A549 (cell line): ENCODE measurements around the gene TAF13. TPM values are rescaled to one million over a fixed set of nuclear protein-coding genes. Genes with fewer than 3 reads are reported as not detected.
"Not testable (repeated sequence)": the region's sequence is repeated elsewhere in the genome, so short reads cannot be mapped to it uniquely, and the experiment has no call there.

Source experiments
- ATAC-seq, 2 experiments: fragments of 200-7000 bp in 1 of 2; fragments of >200 bp in 1 of 2; cut with Nextera tagmentation in 1 of 2; cut with Tn5 transposase in 1 of 2; 3 replicates each; pipeline versions ENCODE4 v1.8.0 to v1.9.1; 2018 to 2020; ENCODE audit warnings: mild to moderate bottlenecking in 1 of 2, moderate library complexity in 1 of 2
- CTCF ChIA-PET: fragments of 300-600 bp; sonication (Branson Sonifier 250); formaldehyde crosslinking; extraction: SDS; loops from one replicate; lab custom pipeline; 2021; ENCODE audit warnings: antibody characterized with exemption, inconsistent platforms; lab: Yijun Ruan, JAX
- POLR2A ChIA-PET: fragments of 350-600 bp; formaldehyde crosslinking; extraction: SDS; loops from one replicate; lab custom pipeline; 2021; ENCODE audit warnings: antibody characterized with exemption, inconsistent platforms; lab: Yijun Ruan, JAX
- DNase-seq, 2 experiments: peaks; one replicate each; pipeline versions ENCODE4 v3.0.0 to v3.0.0-alpha.2; 2011 to 2016; ENCODE audit warnings: low read depth in 1 of 2, low spot score in 1 of 2
- FAIRE-seq: peaks from 2 replicates; lab custom pipeline; 2011; peaks lifted over from hg19 to GRCh38; lab: Jason Lieb, UNC
- H3K27ac ChIP-seq, 2 experiments: fragments of >200 bp; sonication (Bioruptor Twin); formaldehyde crosslinking; 3 replicates each; pipeline ENCODE4 v1.5.1; 2016 to 2017
- H3K4me1 ChIP-seq: fragments of >200 bp; sonication (Bioruptor Twin); formaldehyde crosslinking; 3 replicates; pipeline ENCODE4 v1.6.1; 2016
- H3K4me2 ChIP-seq: fragments of >200 bp; sonication (Bioruptor Twin); formaldehyde crosslinking; 3 replicates; pipeline ENCODE4 v1.6.1; 2016
- H3K4me3 ChIP-seq: fragments of >200 bp; sonication (Bioruptor Twin); formaldehyde crosslinking; 3 replicates; pipeline ENCODE4 v1.5.1; 2016
- H3K9me3 ChIP-seq: fragments of >200 bp; sonication (Bioruptor Twin); formaldehyde crosslinking; 3 replicates; pipeline ENCODE4 v1.6.1; 2016
- ATOH8 ChIP-seq: fragments of 250-450 bp; sonication (Bioruptor Pico); IDR thresholded peaks from 2 replicates; pipeline ENCODE4 v1.5.0; 2020; ENCODE audit warnings: low read depth, mild to moderate bottlenecking, moderate library complexity
- BCL3 ChIP-seq: fragments of >200 bp; sonication (Bioruptor Twin); formaldehyde crosslinking; IDR thresholded peaks from 3 replicates; pipeline ENCODE4 v1.6.1; 2016
- CBX2 ChIP-seq: fragments of 200-600 bp; sonication (generic); IDR thresholded peaks from 2 replicates; pipeline ENCODE4 v1.6.1; 2016; ENCODE audit warnings: low read depth, mild to moderate bottlenecking, borderline replicate concordance
- CEBPB ChIP-seq, 2 experiments: fragments of >200 bp in 1 of 2; sonication (Bioruptor Twin) in 1 of 2; formaldehyde crosslinking in 1 of 2; IDR thresholded peaks; 2 replicates each; pipeline ENCODE4 v1.6.1; 2012 to 2016
- CHD2 ChIP-seq: fragments of 150-350 bp; IDR thresholded peaks from 2 replicates; pipeline ENCODE4 v1.6.1; 2014; ENCODE audit warnings: low read length; ENCODE audit not compliant: partially characterized antibody
- EHMT2 ChIP-seq: fragments of 200-600 bp; sonication (generic); IDR thresholded peaks from 2 replicates; pipeline ENCODE4 v1.6.1; 2016; ENCODE audit warnings: antibody characterized with exemption, low read depth, mild to moderate bottlenecking, moderate library complexity
- FOSB ChIP-seq: fragments of 250-450 bp; sonication (Bioruptor Pico); IDR thresholded peaks from 2 replicates; pipeline ENCODE4 v1.5.0; 2020; ENCODE audit warnings: mild to moderate bottlenecking, moderate library complexity
- HDAC2 ChIP-seq: fragments of 200-600 bp; sonication (generic); IDR thresholded peaks from 2 replicates; pipeline ENCODE4 v1.6.1; 2016
- HEYL ChIP-seq: fragments of 250-450 bp; sonication (Bioruptor Pico); IDR thresholded peaks from 2 replicates; pipeline ENCODE4 v1.8.0; 2021; ENCODE audit warnings: mild to moderate bottlenecking, moderate library complexity
- HOXA7 ChIP-seq: fragments of 250-450 bp; sonication (Bioruptor Pico); IDR thresholded peaks from 2 replicates; pipeline ENCODE4 v1.5.0; 2020; ENCODE audit warnings: mild to moderate bottlenecking, moderate library complexity
- JUNB ChIP-seq: fragments of >200 bp; sonication (Bioruptor Twin); formaldehyde crosslinking; IDR thresholded peaks from 2 replicates; pipeline ENCODE4 v1.6.1; 2016
- MAFK ChIP-seq: fragments of 450-650 bp; IDR thresholded peaks from 2 replicates; pipeline ENCODE4 v1.6.1; 2014; ENCODE audit not compliant: partially characterized antibody
- MAX ChIP-seq: IDR thresholded peaks from 2 replicates; pipeline ENCODE4 v1.6.1; 2012
- MYC ChIP-seq: IDR thresholded peaks from 2 replicates; pipeline ENCODE4 v1.6.1; 2012; ENCODE audit warnings: mild to moderate bottlenecking, inconsistent platforms, low read length, improper control_type of control experiment, borderline replicate concordance
- NPAS2 ChIP-seq: fragments of 250-450 bp; sonication (Bioruptor Pico); IDR thresholded peaks from 2 replicates; pipeline ENCODE4 v1.8.0; 2022; ENCODE audit warnings: mild to moderate bottlenecking, moderate library complexity, borderline replicate concordance
- NR3C1 ChIP-seq: fragments of >200 bp; sonication (Bioruptor Twin); formaldehyde crosslinking; IDR thresholded peaks from 3 replicates; pipeline ENCODE4 v1.6.1; 2017
- POLR2A ChIP-seq: IDR thresholded peaks from 2 replicates; pipeline ENCODE4 v1.6.1; 2012; ENCODE audit warnings: mild to moderate bottlenecking, low read length
- POLR2AphosphoS2 ChIP-seq: conservative IDR thresholded peaks from 2 replicates; pipeline ENCODE4 v1.6.1; 2012; ENCODE audit warnings: low read length, improper control_type of control experiment, inconsistent platforms
- RCOR1 ChIP-seq: fragments of 150-350 bp; IDR thresholded peaks from 2 replicates; pipeline ENCODE4 v1.6.1; 2014; ENCODE audit warnings: antibody characterized with exemption, low read length, low read depth
- TFCP2L1 ChIP-seq: fragments of 250-450 bp; sonication (Bioruptor Pico); IDR thresholded peaks from 2 replicates; pipeline ENCODE4 v1.5.0; 2021; ENCODE audit warnings: mild to moderate bottlenecking
- WGBS: methylation state at CpG from one replicate; pipeline ENCODE4 v1.1.6; 2017; ENCODE audit errors: missing lambda C conversion rate; 5-methylcytosine and 5-hydroxymethylcytosine counted together
- polyA plus RNA-seq, 4 experiments: library from polyadenylated mRNA; depleted of rRNA in 3 of 4; stranded (reverse); fragments of >200 nt; fragmentation: RNase III in 1 of 4; extraction: RNeasy Plus Mini Kit Qiagen cat#74134 plus additional on column Dnase treatment in 1 of 4; gene quantifications; 2 replicates in 3 of 4; 3 replicates in 1 of 4; pipeline ENCODE4 v1.2.3, GENCODE V29; 2011 to 2017

TAF13 gene
- polyA plus RNA-seq, 2 of the 4 experiments (the other 2 are of a cell fraction): 46.7 to 50.5 TPM

- DNase-seq: no peak
- FAIRE-seq: no peak
- TF ChIP-seq RCOR1: no peak
- no peak for TF ChIP-seq MAX
- TF ChIP-seq JUNB: no peak
- TF ChIP-seq CHD2: no peak
- TF ChIP-seq TFCP2L1 (CRISPR knock-in tag): no peak
- no peak for TF ChIP-seq NPAS2 (CRISPR knock-in tag)
- no peak for TF ChIP-seq CEBPB (IDR thresholded peaks at IDR 0.05)
- TF ChIP-seq, all 56 proteins: peak for 0
Observed at GRCh38 chr1:109059026-109059425, 16.8 kb downstream of the TAF13 start.

GRCh38 chr1:109056064-109056463 lies 19.7 kb downstream of the TAF13 start:
- DNase-seq: no peak
- 90% methylated on average over 3 of the region's 3 CpGs for WGBS
- H3K4me1 ChIP-seq: no peaks in the 10 kb centered on the region
- TF ChIP-seq MAFK (no peak), FOSB (CRISPR knock-in tag) (no peak), CBX2 (no peak), HOXA7 (CRISPR knock-in tag) (no peak), TFCP2L1 (CRISPR knock-in tag) (no peak), MYC (no peak), ATOH8 (CRISPR knock-in tag) (no peak), NR3C1 (no peak), POLR2AphosphoS2 (no peak), BCL3 (no peak), POLR2A (no peak), HDAC2 (no peak), NPAS2 (CRISPR knock-in tag) (no peak), HEYL (no peak), EHMT2 (no peak)
- POLR2A ChIA-PET: no interaction called here
- no peak for ATAC-seq
- no peak for FAIRE-seq
- H3K4me3 ChIP-seq: no peak overlapping the region
- no peak overlapping the region for H3K4me2 ChIP-seq
- CTCF ChIA-PET: no interaction called here
- no peak overlapping the region for H3K27ac ChIP-seq
- H3K9me3 ChIP-seq: no peaks in the 10 kb centered on the region

More at GRCh38 chr1:109059026-109059425, 16.8 kb downstream of the TAF13 start:
- no peaks in the 10 kb centered on the region for H3K4me1 ChIP-seq
- no peak overlapping the region for H3K4me2 ChIP-seq
- no peak for ATAC-seq
- no peaks in the 10 kb centered on the region for H3K9me3 ChIP-seq
- H3K27ac ChIP-seq: no peak overlapping the region
- H3K4me3 ChIP-seq: no peak overlapping the region
- ChIA-PET CTCF (no interaction called here), POLR2A (no interaction called here)

- FAIRE-seq, ATAC-seq, H3K4me3 ChIP-seq, H3K27ac ChIP-seq, H3K9me3 ChIP-seq, CTCF ChIA-PET, H3K4me2 ChIP-seq, H3K4me1 ChIP-seq, POLR2A ChIA-PET, DNase-seq: not testable (repeated sequence)
- 88% methylated on average over 3 of the region's 3 CpGs for WGBS
Observed at GRCh38 chr1:109052145-109052544, 23.7 kb downstream of the TAF13 start.
